ENCODE measurements around the gene ALAD. TPM values are rescaled to one million over a fixed set of nuclear protein-coding genes. Genes with fewer than 3 reads are reported as not detected.

Gene ALAD
- total RNA-seq, 6 experiments from 2014 or later: 27.8 to 31.0 (median 30.3) TPM

DNA sequence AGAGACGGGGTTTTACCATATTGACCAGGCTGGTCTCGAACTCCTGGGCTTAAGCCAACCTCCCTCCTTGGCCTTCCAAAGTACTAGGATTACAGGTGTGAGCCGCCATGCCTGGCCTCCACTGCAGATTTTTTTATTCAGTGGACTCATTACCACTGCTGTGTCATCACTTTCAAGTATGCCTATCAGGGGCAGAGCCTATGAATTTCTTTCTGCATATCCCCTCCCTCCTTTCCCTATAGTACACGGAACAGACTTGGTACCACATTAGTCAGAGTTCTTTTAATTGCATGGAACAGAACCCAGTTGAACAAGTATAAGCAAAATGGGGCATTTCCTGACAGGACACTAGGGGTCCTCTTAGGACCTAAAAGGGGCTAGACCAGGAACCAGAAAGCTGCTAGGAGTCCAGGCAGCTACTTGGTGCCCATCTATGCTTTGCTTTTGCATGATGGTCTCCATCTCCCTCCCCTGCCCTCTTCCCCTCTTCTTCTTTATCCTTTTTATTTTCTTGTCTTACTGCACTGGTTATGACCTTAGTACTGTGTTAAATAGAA, 46.0 kb downstream of the ALAD start:
- no peak overlapping the region for H3K4me3 Mint-ChIP-seq
- peak; percentile 15 for DNase-seq
- no peak overlapping the region for H3K27ac Mint-ChIP-seq
- no peaks in the 10 kb centered on the region for H3K9me3 Mint-ChIP-seq
- no peaks in the 10 kb centered on the region for H3K4me1 Mint-ChIP-seq (ENCODE audit: low read depth)
- TF ChIP-seq, protein P1, sequence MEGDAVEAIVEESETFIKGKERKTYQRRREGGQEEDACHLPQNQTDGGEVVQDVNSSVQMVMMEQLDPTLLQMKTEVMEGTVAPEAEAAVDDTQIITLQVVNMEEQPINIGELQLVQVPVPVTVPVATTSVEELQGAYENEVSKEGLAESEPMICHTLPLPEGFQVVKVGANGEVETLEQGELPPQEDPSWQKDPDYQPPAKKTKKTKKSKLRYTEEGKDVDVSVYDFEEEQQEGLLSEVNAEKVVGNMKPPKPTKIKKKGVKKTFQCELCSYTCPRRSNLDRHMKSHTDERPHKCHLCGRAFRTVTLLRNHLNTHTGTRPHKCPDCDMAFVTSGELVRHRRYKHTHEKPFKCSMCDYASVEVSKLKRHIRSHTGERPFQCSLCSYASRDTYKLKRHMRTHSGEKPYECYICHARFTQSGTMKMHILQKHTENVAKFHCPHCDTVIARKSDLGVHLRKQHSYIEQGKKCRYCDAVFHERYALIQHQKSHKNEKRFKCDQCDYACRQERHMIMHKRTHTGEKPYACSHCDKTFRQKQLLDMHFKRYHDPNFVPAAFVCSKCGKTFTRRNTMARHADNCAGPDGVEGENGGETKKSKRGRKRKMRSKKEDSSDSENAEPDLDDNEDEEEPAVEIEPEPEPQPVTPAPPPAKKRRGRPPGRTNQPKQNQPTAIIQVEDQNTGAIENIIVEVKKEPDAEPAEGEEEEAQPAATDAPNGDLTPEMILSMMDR (IDR thresholded peaks at IDR 0.05): peak; percentile 45
- no peaks in the 10 kb centered on the region for H3K36me3 Mint-ChIP-seq (ENCODE audit: low read depth)
- H3K27me3 Mint-ChIP-seq (ENCODE audit: insufficient read depth): peaks cover 35% of the 10 kb centered on the region

DNA sequence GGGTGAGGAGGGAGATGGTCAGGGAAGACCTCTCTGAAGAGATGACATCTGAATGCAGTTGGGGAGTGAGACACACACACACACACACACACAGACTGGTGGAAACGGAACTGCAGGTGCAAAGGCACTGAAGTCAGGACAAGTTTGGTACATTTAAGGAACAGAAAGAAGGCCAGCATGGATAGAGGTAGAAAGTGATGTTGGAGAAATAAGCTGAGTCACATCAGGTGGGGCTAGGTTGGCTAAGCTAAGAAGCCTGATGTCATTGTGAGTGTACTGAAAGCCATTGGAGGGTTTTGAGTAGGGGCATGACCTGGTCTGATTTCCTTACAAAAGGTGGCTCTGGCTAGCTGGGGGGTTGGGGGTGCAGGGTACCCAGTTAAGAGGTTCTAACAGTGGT, 48.7 kb downstream of the ALAD start:
- Mint-ChIP-seq H3K4me1 (ENCODE audit: low read depth) (no peaks in the 10 kb centered on the region), H3K4me3 (no peak overlapping the region), H3K27ac (no peak overlapping the region), H3K9me3 (no peaks in the 10 kb centered on the region), H3K36me3 (ENCODE audit: low read depth) (no peaks in the 10 kb centered on the region), H3K27me3 (ENCODE audit: insufficient read depth) (peaks cover 49% of the 10 kb centered on the region)
- TF ChIP-seq, protein P1 (IDR thresholded peaks at IDR 0.05): no peak
- no peak for DNase-seq

DNA sequence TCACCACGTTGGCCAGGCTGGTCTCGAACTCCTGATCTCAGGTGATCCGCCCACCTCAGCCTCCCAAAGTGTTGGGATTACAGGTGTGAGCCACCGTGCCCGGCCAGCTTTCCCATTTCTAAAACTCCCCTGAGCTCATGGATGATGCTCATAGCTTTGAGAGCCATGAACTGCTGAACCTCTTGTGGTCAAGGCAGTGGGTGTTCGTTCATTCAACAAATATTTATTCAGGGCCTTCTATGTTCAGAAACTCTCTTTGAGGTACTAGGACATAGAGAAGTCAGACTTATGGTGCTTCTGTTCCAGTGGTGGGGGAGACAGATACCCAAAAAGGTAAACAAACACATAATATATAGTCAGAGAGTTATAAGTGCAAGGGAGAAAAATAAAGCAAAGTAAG, 49.1 kb downstream of the ALAD start:
- Mint-ChIP-seq H3K4me3 (no peak overlapping the region), H3K27me3 (ENCODE audit: insufficient read depth) (peaks cover 53% of the 10 kb centered on the region), H3K27ac (no peak overlapping the region), H3K36me3 (ENCODE audit: low read depth) (no peaks in the 10 kb centered on the region), H3K9me3 (no peaks in the 10 kb centered on the region), H3K4me1 (ENCODE audit: low read depth) (no peaks in the 10 kb centered on the region)
- no peak for DNase-seq
- TF ChIP-seq, protein P1 (IDR thresholded peaks at IDR 0.05): no peak

DNA sequence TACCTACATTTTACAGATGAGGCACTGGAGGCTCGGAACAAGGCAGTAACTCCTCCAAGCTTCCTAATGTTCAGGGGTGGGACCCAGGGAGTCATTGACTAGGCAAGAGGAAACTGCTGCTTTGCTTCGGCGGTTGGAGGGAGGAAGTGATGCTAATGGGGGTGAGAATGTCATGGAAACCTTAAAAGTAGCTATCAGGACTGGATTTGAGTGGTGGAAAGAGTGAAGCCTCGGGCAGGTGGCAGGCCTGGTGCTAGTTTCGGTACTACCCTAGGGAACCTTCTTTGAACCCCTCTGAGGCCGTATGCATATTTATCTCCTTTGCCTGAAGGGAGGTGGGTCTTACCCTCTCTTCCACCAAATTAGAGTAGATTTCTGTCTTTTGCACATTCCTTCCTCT, 50.1 kb downstream of the ALAD start:
- no peak for DNase-seq
- no peak overlapping the region for H3K4me3 Mint-ChIP-seq
- peaks cover 46% of the 10 kb centered on the region for H3K27me3 Mint-ChIP-seq (ENCODE audit: insufficient read depth)
- H3K9me3 Mint-ChIP-seq: no peaks in the 10 kb centered on the region
- no peaks in the 10 kb centered on the region for H3K4me1 Mint-ChIP-seq (ENCODE audit: low read depth)
- H3K27ac Mint-ChIP-seq: no peak overlapping the region
- TF ChIP-seq, protein P1 (IDR thresholded peaks at IDR 0.05): no peak
- H3K36me3 Mint-ChIP-seq (ENCODE audit: low read depth): no peaks in the 10 kb centered on the region

DNA sequence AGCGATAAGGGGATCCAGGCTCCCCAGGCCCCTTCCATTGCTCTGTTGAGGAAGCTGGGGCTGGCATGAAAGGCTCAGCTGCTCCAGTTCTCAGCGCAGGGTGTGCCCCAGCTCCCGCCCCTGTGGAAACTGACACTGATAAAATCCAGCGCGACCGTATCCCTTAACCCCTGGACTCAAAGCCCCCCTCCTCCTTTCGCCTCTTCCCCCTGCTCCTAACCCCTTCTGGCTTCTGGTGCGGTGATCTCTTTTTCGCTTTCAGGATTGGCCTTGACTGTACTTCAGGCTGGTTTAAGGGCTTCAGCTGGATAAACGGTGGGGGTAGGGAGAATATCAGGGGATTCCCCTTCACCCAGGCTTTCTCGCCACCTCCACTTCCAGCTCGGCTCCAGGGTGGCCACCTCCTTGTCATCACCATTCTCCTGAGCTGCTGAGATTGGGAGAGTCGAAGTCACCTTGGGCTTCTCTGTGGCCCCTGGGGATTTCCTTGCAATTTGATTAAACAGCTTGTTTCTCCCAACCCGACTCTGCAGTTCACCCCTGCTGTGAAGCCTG, 50.9 kb downstream of the ALAD start:
- Mint-ChIP-seq H3K27me3 (ENCODE audit: insufficient read depth) (peaks cover 43% of the 10 kb centered on the region), H3K4me3 (no peak overlapping the region)

More for the DNA sequence above, 50.9 kb downstream of the ALAD start:
- H3K27ac Mint-ChIP-seq: no peak overlapping the region
- no peaks in the 10 kb centered on the region for H3K36me3 Mint-ChIP-seq (ENCODE audit: low read depth)
- TF ChIP-seq, protein P1 (IDR thresholded peaks at IDR 0.05): no peak
- DNase-seq: no peak
- no peaks in the 10 kb centered on the region for H3K4me1 Mint-ChIP-seq (ENCODE audit: low read depth)
- no peaks in the 10 kb centered on the region for H3K9me3 Mint-ChIP-seq
